C4-2B (cell line): ENCODE measurements around the gene KCNMA1.

Source experiments
- ZFX ChIP-seq: fragments of 450-650 bp; IDR thresholded peaks from 2 replicates; pipeline ENCODE4 v1.6.1; 2017
- TF ChIP-seq, protein P1 (sequence below): fragments of 450-650 bp; conservative IDR thresholded peaks from 2 replicates; pipeline ENCODE4 v1.5.1; 2017; ENCODE audit warnings: mild to moderate bottlenecking

DNA sequence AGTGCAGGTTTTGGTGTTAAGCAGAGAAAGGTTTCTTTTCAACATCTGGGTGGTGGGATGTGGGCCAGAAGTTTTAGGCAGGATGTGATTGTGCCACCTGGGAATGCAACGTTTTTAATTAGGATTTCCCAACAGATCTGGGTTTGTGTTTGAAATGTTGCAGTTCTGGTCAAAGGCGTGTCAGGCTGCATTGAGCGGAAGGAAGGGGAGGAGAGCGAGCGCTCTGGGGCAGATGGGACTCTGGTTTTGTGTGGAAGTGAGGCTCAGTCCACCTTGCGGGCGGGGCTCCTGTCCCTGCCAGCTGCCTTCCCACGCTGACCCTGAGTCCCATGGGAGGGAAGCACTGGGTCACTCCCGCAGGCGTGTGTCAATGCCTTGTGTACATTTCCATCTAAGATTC lies 767.7 kb downstream of the KCNMA1 start:
- TF ChIP-seq, protein P1, sequence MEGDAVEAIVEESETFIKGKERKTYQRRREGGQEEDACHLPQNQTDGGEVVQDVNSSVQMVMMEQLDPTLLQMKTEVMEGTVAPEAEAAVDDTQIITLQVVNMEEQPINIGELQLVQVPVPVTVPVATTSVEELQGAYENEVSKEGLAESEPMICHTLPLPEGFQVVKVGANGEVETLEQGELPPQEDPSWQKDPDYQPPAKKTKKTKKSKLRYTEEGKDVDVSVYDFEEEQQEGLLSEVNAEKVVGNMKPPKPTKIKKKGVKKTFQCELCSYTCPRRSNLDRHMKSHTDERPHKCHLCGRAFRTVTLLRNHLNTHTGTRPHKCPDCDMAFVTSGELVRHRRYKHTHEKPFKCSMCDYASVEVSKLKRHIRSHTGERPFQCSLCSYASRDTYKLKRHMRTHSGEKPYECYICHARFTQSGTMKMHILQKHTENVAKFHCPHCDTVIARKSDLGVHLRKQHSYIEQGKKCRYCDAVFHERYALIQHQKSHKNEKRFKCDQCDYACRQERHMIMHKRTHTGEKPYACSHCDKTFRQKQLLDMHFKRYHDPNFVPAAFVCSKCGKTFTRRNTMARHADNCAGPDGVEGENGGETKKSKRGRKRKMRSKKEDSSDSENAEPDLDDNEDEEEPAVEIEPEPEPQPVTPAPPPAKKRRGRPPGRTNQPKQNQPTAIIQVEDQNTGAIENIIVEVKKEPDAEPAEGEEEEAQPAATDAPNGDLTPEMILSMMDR, result no peak
- TF ChIP-seq ZFX, result no peak
